Measurements from ENCODE around the gene NRSN2.

DNA sequence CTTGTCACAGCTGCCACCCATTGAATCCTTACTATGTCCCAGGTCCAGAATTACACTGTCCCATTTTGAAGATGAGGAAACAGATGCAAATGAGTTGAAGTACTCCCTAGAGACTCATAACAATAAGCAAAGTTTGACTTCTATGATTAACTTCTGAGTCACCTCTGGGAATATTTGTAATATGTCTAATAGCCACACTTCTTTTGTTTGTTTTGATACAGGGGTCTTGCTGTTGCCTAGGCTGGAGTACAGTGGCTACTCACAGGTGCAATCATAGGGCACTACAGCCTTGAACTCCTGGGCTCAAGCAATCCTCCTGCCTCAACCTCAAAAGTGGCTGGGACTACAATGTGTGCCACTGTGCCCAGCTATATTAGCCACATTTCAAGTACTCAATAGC, 33.0 kb upstream of the NRSN2 start:
- TF ChIP-seq SP1 (IDR thresholded peaks at IDR 0.05), result no peak
- TF ChIP-seq LEF1 (IDR thresholded peaks at IDR 0.05; ENCODE audit: borderline replicate concordance), result no peak
- no peak for TF ChIP-seq ZNF384 (IDR thresholded peaks at IDR 0.05)
- no peak for TF ChIP-seq ELF4 (IDR thresholded peaks at IDR 0.05)
- TF ChIP-seq L3MBTL2 (conservative IDR thresholded peaks at IDR 0.05), result no peak
- TF ChIP-seq NFRKB (IDR thresholded peaks at IDR 0.05), result no peak
- TF ChIP-seq FOXK2 (IDR thresholded peaks at IDR 0.05), result no peak
- TF ChIP-seq FOXM1 (IDR thresholded peaks at IDR 0.05; ENCODE audit: borderline replicate concordance), result no peak
- no peak for TF ChIP-seq PKNOX1 (IDR thresholded peaks at IDR 0.05)
- no peak for TF ChIP-seq ARNT (IDR thresholded peaks at IDR 0.05)
- no peak for TF ChIP-seq CTBP1 (IDR thresholded peaks at IDR 0.05; ENCODE audit: borderline replicate concordance)

Data from HEK293T (cell line).